Lower leg skin (tissue), 3 donors: ENCODE data around the gene ITGA11.

Experiments used
- CTCF ChIP-seq, 3 donors: fragments of 450-650 bp; IDR thresholded peaks; one replicate each; pipeline ENCODE4 v1.5.1; 2016; ENCODE audit warnings: antibody characterized with exemption in 3 of 3, mild to moderate bottlenecking in 3 of 3, moderate library complexity in 2 of 3
- POLR2A ChIP-seq, 2 donors: fragments of 450-650 bp; IDR thresholded peaks; one replicate each; pipeline ENCODE4 v1.6.1; 2016 to 2017; ENCODE audit warnings: antibody characterized with exemption in 2 of 2, mild to moderate bottlenecking in 1 of 2, moderate library complexity in 1 of 2

GRCh38 chr15:68295014-68295805, 136.8 kb downstream of the ITGA11 start:
- TF ChIP-seq CTCF (IDR thresholded peaks at IDR 0.05) (no peak), POLR2A (IDR thresholded peaks at IDR 0.05) (no peak)
